ENCODE measurements around the gene KRTAP2-1.

DNA sequence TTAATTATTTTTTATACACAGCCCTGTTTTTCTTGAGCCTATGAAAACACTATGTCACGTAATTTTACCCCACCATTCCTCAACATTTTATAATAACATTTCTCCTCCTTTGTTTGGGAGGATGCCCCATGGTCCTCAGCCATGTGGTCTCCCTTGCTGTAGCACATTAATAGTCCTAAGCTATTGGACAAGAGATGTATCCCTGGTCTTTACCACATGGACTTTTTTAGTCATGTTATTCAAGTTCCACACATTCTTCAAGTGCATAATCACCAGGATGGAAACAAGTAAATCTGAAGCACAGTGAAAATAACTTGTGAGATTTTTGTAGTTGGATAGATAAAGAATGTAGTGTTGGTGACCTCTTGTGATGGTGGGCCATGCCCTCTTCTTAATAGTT is 14.8 kb upstream of the KRTAP2-1 start:
- TF ChIP-seq JUNB (IDR thresholded peaks at IDR 0.05; ENCODE audit: unreplicated experiment), result no peak
- TF ChIP-seq POLR2AphosphoS5 (IDR thresholded peaks at IDR 0.05; ENCODE audit: low read depth), result no peak
- TF ChIP-seq CTCF (conservative IDR thresholded peaks at IDR 0.05; ENCODE audit: low read depth in 2 of 2), result no peak
- TF ChIP-seq, protein P1, sequence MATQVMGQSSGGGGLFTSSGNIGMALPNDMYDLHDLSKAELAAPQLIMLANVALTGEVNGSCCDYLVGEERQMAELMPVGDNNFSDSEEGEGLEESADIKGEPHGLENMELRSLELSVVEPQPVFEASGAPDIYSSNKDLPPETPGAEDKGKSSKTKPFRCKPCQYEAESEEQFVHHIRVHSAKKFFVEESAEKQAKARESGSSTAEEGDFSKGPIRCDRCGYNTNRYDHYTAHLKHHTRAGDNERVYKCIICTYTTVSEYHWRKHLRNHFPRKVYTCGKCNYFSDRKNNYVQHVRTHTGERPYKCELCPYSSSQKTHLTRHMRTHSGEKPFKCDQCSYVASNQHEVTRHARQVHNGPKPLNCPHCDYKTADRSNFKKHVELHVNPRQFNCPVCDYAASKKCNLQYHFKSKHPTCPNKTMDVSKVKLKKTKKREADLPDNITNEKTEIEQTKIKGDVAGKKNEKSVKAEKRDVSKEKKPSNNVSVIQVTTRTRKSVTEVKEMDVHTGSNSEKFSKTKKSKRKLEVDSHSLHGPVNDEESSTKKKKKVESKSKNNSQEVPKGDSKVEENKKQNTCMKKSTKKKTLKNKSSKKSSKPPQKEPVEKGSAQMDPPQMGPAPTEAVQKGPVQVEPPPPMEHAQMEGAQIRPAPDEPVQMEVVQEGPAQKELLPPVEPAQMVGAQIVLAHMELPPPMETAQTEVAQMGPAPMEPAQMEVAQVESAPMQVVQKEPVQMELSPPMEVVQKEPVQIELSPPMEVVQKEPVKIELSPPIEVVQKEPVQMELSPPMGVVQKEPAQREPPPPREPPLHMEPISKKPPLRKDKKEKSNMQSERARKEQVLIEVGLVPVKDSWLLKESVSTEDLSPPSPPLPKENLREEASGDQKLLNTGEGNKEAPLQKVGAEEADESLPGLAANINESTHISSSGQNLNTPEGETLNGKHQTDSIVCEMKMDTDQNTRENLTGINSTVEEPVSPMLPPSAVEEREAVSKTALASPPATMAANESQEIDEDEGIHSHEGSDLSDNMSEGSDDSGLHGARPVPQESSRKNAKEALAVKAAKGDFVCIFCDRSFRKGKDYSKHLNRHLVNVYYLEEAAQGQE (IDR thresholded peaks at IDR 0.05; ENCODE audit: unreplicated experiment), result no peak
- TF ChIP-seq EZH2 (IDR thresholded peaks at IDR 0.05; ENCODE audit: low read depth, unreplicated experiment), result no peak
- no peak for TF ChIP-seq EZH2phosphoT487 (IDR thresholded peaks at IDR 0.05; ENCODE audit: unreplicated experiment)
- no peak for TF ChIP-seq STAT1 (IDR thresholded peaks at IDR 0.05; ENCODE audit: unreplicated experiment)
- TF ChIP-seq CREB1 (CRISPR knock-in tag; IDR thresholded peaks at IDR 0.05; ENCODE audit: low read depth), result no peak
- TF ChIP-seq ZNF331 (CRISPR knock-in tag; IDR thresholded peaks at IDR 0.05; ENCODE audit: low read depth), result no peak
- no peak for TF ChIP-seq ZNF114 (CRISPR knock-in tag; IDR thresholded peaks at IDR 0.05)

Data from GM23338 (cell line).